Aorta (tissue), 5 donors: ENCODE measurements around the gene NUCKS1. TPM values are rescaled to one million over a fixed set of nuclear protein-coding genes. Genes with fewer than 3 reads are reported as not detected.

ENCODE experiments used
- ATAC-seq: fragments of 200-7000 bp; cut with Tn5 transposase; one replicate; pipeline ENCODE4 v1.9.1; 2022; ENCODE audit warnings: moderate library complexity; ENCODE audit not compliant: low FRiP score
- DNase-seq, 2 donors: peaks; one replicate each; pipeline ENCODE4 v3.0.0-alpha.2; 2020
- H3K27ac ChIP-seq, 2 donors: one replicate each; pipeline ENCODE4 v1.5.1; 2013; ENCODE audit warnings: low read length in 2 of 2, mild to moderate bottlenecking in 2 of 2, moderate library complexity in 2 of 2, control low read depth in 1 of 2, inconsistent platforms in 1 of 2, low read depth in 1 of 2
- H3K27me3 ChIP-seq, 2 donors: one replicate each; pipeline ENCODE4 v1.6.1; 2013; ENCODE audit warnings: control low read depth in 1 of 2, low read length in 1 of 2, mild to moderate bottlenecking in 1 of 2, moderate library complexity in 1 of 2; ENCODE audit not compliant: insufficient read depth in 2 of 2, control insufficient read depth in 1 of 2
- H3K36me3 ChIP-seq, 2 donors: one replicate each; pipeline ENCODE4 v1.6.1; 2013; ENCODE audit warnings: control low read depth in 1 of 2, low read length in 1 of 2, mild to moderate bottlenecking in 1 of 2; ENCODE audit not compliant: insufficient read depth in 2 of 2, control insufficient read depth in 1 of 2
- H3K4me1 ChIP-seq, 2 donors: one replicate each; pipeline ENCODE4 v1.6.1; 2013; ENCODE audit warnings: low read length in 2 of 2, control low read depth in 1 of 2, mild to moderate bottlenecking in 1 of 2, moderate library complexity in 1 of 2; ENCODE audit not compliant: insufficient read depth in 2 of 2, control insufficient read depth in 1 of 2
- H3K4me3 ChIP-seq, 2 donors: one replicate each; pipeline ENCODE4 v1.5.1; 2013; ENCODE audit warnings: low read length in 2 of 2, control low read depth in 1 of 2, mild to moderate bottlenecking in 1 of 2
- H3K9me3 ChIP-seq: one replicate; pipeline ENCODE4 v1.6.1; 2013; ENCODE audit warnings: mild to moderate bottlenecking, low read length; ENCODE audit not compliant: control insufficient read depth
- WGBS, 2 donors: extraction: QIAGEN DNeasy Blood & Tissue Kit; methylation state at CpG; one replicate each; pipeline ENCODE4 v1.1.7; 2013; 5-methylcytosine and 5-hydroxymethylcytosine counted together
- intact Hi-C, 2 donors: fragments of 100-400 bp; cut with DNase I; formaldehyde crosslinking; loops; one replicate each; pipeline versions ENCODE4 v1.14.2 to v1.15.0; 2022
- polyA plus RNA-seq, 2 donors: library from polyadenylated mRNA; stranded (reverse); fragments of 200-250 nt; gene quantifications; one replicate each; pipeline ENCODE4 v1.2.3, GENCODE V29; 2013
- total RNA-seq, 2 donors: library from RNA; stranded (reverse); fragmentation: NEBNext Ultra II Directional; extraction: Animal tissue kit (Norgen Biotek cat#: 25700); gene quantifications; one replicate each; pipeline ENCODE4 v1.2.1, GENCODE V29; 2021
- donor health status: healthy with polysubstance abuse.
- donor health status: Bipolar disorder and iron deficiency.
- donor health status: DM: no; HTN: no; CAD: no.
- donor health status: DM: no; HTN: no; CAD: no.
- donor health status: DM: yes; HTN: yes; CAD: no.

The NUCKS1 gene
- total and polyA plus RNA-seq, 4 donors, result 47.1 to 158 (median 96.2) TPM

GRCh38 chr1:205787287-205787916 is 37.4 kb upstream of the NUCKS1 start:
- intact Hi-C loops, result no loop called here
- peaks cover 0 to 4% of the 10 kb centered on the region in 2 donors for H3K36me3 ChIP-seq
- H3K4me1 ChIP-seq, result no peaks in the 10 kb centered on the region
- ATAC-seq (no peak), DNase-seq (no peak)
- no peak overlapping the region for H3K27ac ChIP-seq
- no peaks in the 10 kb centered on the region for H3K27me3 ChIP-seq
- no peaks in the 10 kb centered on the region for H3K9me3 ChIP-seq
- WGBS, 2 donors, result 58 to 64% methylated on average over 10 of the region's 10 CpGs
- no peak overlapping the region for H3K4me3 ChIP-seq

- Histone ChIP-seq H3K4me1 (no peaks in the 10 kb centered on the region), H3K27ac (no peak overlapping the region), H3K9me3 (no peaks in the 10 kb centered on the region), H3K4me3 (no peak overlapping the region), H3K27me3 (no peaks in the 10 kb centered on the region), H3K36me3 (peaks cover 0 to 4% of the 10 kb centered on the region in 2 donors)
- DNase-seq (no peak), ATAC-seq (no peak)
- WGBS, 2 donors, result 53 to 57% methylated on average over 4 of the region's 4 CpGs
- intact Hi-C loops, result no loop called here
Measured at GRCh38 chr1:205786601-205787000, 36.6 kb upstream of the NUCKS1 start.

GRCh38 chr1:205785446-205785845 is 35.5 kb upstream of the NUCKS1 start:
- DNase-seq, result no peak
- no peaks in the 10 kb centered on the region for H3K27me3 ChIP-seq
- 94% methylated on average over 9 of the region's 9 CpGs for WGBS, 2 donors
- no peak overlapping the region for H3K27ac ChIP-seq
- no peaks in the 10 kb centered on the region for H3K9me3 ChIP-seq
- H3K36me3 ChIP-seq, result peaks cover 0 to 4% of the 10 kb centered on the region in 2 donors
- no peak overlapping the region for H3K4me3 ChIP-seq
- intact Hi-C loops, result no loop called here
- no peaks in the 10 kb centered on the region for H3K4me1 ChIP-seq
- no peak for ATAC-seq

- Histone ChIP-seq H3K36me3 (no peaks in the 10 kb centered on the region), H3K27me3 (no peaks in the 10 kb centered on the region), H3K4me3 (no peak overlapping the region), H3K27ac (peak overlapping the region; percentile 53 to 85), H3K9me3 (no peaks in the 10 kb centered on the region), H3K4me1 (no peaks in the 10 kb centered on the region)
- peak; percentile 76 for ATAC-seq
- DNase-seq, result peak; percentile 68 to 81
- WGBS, 2 donors, result 2 to 10% methylated on average over 4 of the region's 4 CpGs
- intact Hi-C loops, result no loop called here
Measured at GRCh38 chr1:205783904-205784303, 33.9 kb upstream of the NUCKS1 start.

GRCh38 chr1:205783433-205783795 is 33.4 kb upstream of the NUCKS1 start:
- H3K9me3 ChIP-seq, result no peaks in the 10 kb centered on the region
- H3K36me3 ChIP-seq, result no peaks in the 10 kb centered on the region
- H3K4me1 ChIP-seq, result no peaks in the 10 kb centered on the region
- intact Hi-C loops, result no loop called here
- H3K27ac ChIP-seq, result peak overlapping the region; percentile 53 to 60
- no peaks in the 10 kb centered on the region for H3K27me3 ChIP-seq
- DNase-seq (no peak), ATAC-seq (no peak)
- no peak overlapping the region for H3K4me3 ChIP-seq

- Histone ChIP-seq H3K27me3 (no peaks in the 10 kb centered on the region), H3K9me3 (no peaks in the 10 kb centered on the region), H3K27ac (peak overlapping the region; percentile 43 to 53), H3K4me1 (no peaks in the 10 kb centered on the region), H3K4me3 (no peak overlapping the region), H3K36me3 (no peaks in the 10 kb centered on the region)
- ATAC-seq (peak; percentile 49), DNase-seq (no peak)
- 20 to 25% methylated on average over 4 of the region's 4 CpGs for WGBS, 2 donors
- intact Hi-C loops, result no loop called here
Measured at GRCh38 chr1:205782627-205783432, 32.8 kb upstream of the NUCKS1 start.

- Histone ChIP-seq H3K9me3 (no peaks in the 10 kb centered on the region), H3K4me3 (no peak overlapping the region), H3K27me3 (no peaks in the 10 kb centered on the region), H3K27ac (no peak overlapping the region), H3K4me1 (no peaks in the 10 kb centered on the region), H3K36me3 (no peaks in the 10 kb centered on the region)
- ATAC-seq, result no peak
- DNase-seq, result no peak
- intact Hi-C loops, result no loop called here
- 93 to 94% methylated on average over 5 of the region's 5 CpGs for WGBS, 2 donors
Measured at GRCh38 chr1:205780335-205780734, 30.4 kb upstream of the NUCKS1 start.

- no peaks in the 10 kb centered on the region for H3K27me3 ChIP-seq
- H3K9me3 ChIP-seq, result no peaks in the 10 kb centered on the region
- no peaks in the 10 kb centered on the region for H3K36me3 ChIP-seq
- H3K4me3 ChIP-seq, result no peak overlapping the region
- DNase-seq (no peak), ATAC-seq (no peak)
- WGBS, 2 donors, result 90 to 97% methylated on average over 2 of the region's 2 CpGs
- no peaks in the 10 kb centered on the region for H3K4me1 ChIP-seq
- no peak overlapping the region for H3K27ac ChIP-seq
- intact Hi-C loops, result no loop called here
Measured at GRCh38 chr1:205777994-205778393, 28.0 kb upstream of the NUCKS1 start.

GRCh38 chr1:205775717-205776056 is 25.7 kb upstream of the NUCKS1 start:
- no peak for DNase-seq
- Histone ChIP-seq H3K27ac (peak overlapping the region in 1 of 2 donors; percentile 37), H3K27me3 (no peaks in the 10 kb centered on the region), H3K4me1 (no peaks in the 10 kb centered on the region), H3K9me3 (no peaks in the 10 kb centered on the region), H3K4me3 (no peak overlapping the region), H3K36me3 (peaks cover 0 to 2% of the 10 kb centered on the region in 2 donors)
- intact Hi-C loops, result loop anchor here in 1 of 2 donors (1.0 kb wide), 1 partner anchor 25 kb away; the partner anchor contains the start of gene NUCKS1
- peak; percentile 83 for ATAC-seq
